Thymus (tissue), 11 donors: ENCODE data around the gene MADD. TPM values are rescaled to one million over a fixed set of nuclear protein-coding genes. Genes with fewer than 3 reads are reported as not detected.
"Not testable (repeated sequence)": the region's sequence is repeated elsewhere in the genome, so short reads cannot be mapped to it uniquely, and the experiment has no call there.

Source experiments
- DNase-seq, 9 donors: peaks; one replicate each; pipeline ENCODE4 v3.0.0-alpha.2; 2013; ENCODE audit warnings: low spot score in 9 of 9, low read depth in 6 of 9, missing footprints in 1 of 9
- H3K27ac ChIP-seq, 2 donors: one replicate each; pipeline ENCODE4 v1.5.1; 2013; ENCODE audit warnings: control low read depth in 1 of 2, low read depth in 1 of 2, low read length in 1 of 2, mild to moderate bottlenecking in 1 of 2, moderate library complexity in 1 of 2
- H3K27me3 ChIP-seq, 2 donors: one replicate each; pipeline ENCODE4 v1.5.1; 2013; ENCODE audit warnings: low read length in 1 of 2; ENCODE audit not compliant: control insufficient read depth in 2 of 2, insufficient read depth in 1 of 2
- H3K36me3 ChIP-seq, 2 donors: one replicate each; pipeline ENCODE4 v1.5.1; 2013; ENCODE audit warnings: low read length in 1 of 2, mild to moderate bottlenecking in 1 of 2, moderate library complexity in 1 of 2; ENCODE audit not compliant: control insufficient read depth in 2 of 2, insufficient read depth in 2 of 2
- H3K4me1 ChIP-seq, 2 donors: one replicate each; pipeline ENCODE4 v1.5.1; 2013; ENCODE audit warnings: low read length in 2 of 2; ENCODE audit not compliant: control insufficient read depth in 2 of 2, insufficient read depth in 2 of 2
- H3K4me3 ChIP-seq, 2 donors: one replicate each; pipeline ENCODE4 v1.5.1; 2013; ENCODE audit warnings: low read length in 2 of 2, control low read depth in 1 of 2, mild to moderate bottlenecking in 1 of 2
- H3K9me3 ChIP-seq, 2 donors: one replicate each; pipeline ENCODE4 v1.5.1; 2013; ENCODE audit warnings: low read length in 1 of 2, mild to moderate bottlenecking in 1 of 2; ENCODE audit not compliant: control insufficient read depth in 2 of 2, insufficient read depth in 1 of 2
- WGBS: extraction: QIAGEN DNeasy Blood & Tissue Kit; methylation state at CpG from one replicate; pipeline ENCODE4 v1.1.7; 2013; 5-methylcytosine and 5-hydroxymethylcytosine counted together
- polyA plus RNA-seq: library from polyadenylated mRNA; stranded (reverse); fragments of 200-250 nt; gene quantifications from one replicate; pipeline ENCODE4 v1.2.3, GENCODE V29; 2013
- total RNA-seq: library from RNA; stranded (reverse); fragments of 120-200 nt; gene quantifications from one replicate; pipeline ENCODE4 v1.2.4, GENCODE V29; 2013
- donor health status: healthy.

Gene MADD
- total and polyA plus RNA-seq, 2 donors: 17.0 to 26.0 TPM

DNA sequence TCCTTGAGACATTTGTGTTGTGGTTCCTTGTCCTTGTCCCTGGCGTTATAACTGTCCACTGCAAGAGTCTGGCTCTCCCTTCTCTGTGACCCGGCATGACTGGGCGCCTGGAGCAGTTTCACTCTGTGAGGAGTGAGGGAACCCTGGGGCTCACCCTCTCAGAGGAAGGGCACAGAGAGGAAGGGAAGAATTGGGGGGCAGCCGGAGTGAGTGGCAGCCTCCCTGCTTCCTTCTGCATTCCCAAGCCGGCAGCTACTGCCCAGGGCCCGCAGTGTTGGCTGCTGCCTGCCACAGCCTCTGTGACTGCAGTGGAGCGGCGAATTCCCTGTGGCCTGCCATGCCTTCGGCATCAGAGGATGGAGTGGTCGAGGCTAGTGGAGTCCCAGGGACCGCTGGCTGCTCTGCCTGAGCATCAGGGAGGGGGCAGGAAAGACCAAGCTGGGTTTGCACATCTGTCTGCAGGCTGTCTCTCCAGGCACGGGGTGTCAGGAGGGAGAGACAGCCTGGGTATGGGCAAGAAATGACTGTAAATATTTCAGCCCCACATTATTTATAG is 59.6 kb downstream of the MADD start:
- no peaks in the 10 kb centered on the region for H3K27me3 ChIP-seq
- no peak for DNase-seq
- peaks cover 9 to 44% of the 10 kb centered on the region in 2 donors for H3K36me3 ChIP-seq
- no peaks in the 10 kb centered on the region for H3K9me3 ChIP-seq
- no peak overlapping the region for H3K4me3 ChIP-seq
- 95% methylated on average over 12 of the region's 12 CpGs for WGBS
- H3K4me1 ChIP-seq: peaks cover 6 to 21% of the 10 kb centered on the region in 2 donors
- H3K27ac ChIP-seq: no peak overlapping the region

- Histone ChIP-seq H3K36me3 (peaks cover 9 to 44% of the 10 kb centered on the region in 2 donors), H3K27me3 (no peaks in the 10 kb centered on the region), H3K4me1 (peaks cover 6 to 21% of the 10 kb centered on the region in 2 donors), H3K27ac (no peak overlapping the region), H3K9me3 (no peaks in the 10 kb centered on the region), H3K4me3 (no peak overlapping the region)
- no peak for DNase-seq
- 90% methylated on average over 16 of the region's 16 CpGs for WGBS
Measured at GRCh38 chr11:47329987-47330931, 60.3 kb downstream of the MADD start.

DNA sequence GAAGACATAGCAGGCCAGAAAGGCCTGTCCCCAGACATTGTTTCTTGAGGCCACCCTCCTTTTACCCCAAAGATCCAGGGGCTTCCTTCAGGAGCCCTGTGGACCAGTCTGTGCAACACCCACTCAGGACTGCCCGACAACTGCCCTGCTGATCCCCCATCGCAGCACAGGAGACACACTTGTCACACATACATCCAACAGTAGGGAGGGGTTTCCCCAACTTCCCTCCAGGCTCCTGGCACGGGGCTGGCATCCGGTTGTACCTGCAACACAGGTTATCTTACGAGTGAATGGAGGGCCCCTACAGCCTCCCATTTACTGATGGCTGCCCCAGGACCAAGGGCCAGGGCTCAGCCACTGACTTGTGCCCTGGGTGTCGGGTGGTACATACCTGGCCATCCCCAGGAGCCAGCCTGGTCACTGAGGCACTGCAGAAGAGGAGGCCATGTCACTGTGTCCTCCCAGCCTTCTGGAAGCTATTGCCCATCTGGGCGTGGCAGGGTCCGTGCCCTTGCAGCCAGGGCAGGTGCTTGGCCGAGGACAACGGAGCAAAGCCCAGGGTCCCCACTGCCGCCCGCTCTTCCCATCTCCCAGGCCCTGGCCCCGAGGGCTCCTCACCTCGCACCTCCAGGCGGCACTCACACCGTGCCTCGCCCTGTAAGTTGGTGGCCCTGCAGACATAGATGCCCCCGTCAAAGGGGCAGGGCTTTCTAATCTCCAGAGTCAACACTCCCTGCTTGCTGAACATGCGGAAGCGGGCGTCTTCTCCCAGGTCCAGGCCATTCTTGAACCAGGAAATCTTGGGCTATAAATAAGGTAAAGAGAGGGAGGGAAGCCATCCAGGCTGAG is 61.7 kb downstream of the MADD start:
- H3K4me1 ChIP-seq: peaks cover 6 to 21% of the 10 kb centered on the region in 2 donors
- no peaks in the 10 kb centered on the region for H3K9me3 ChIP-seq
- DNase-seq: no peak
- 94% methylated on average over 21 of the region's 21 CpGs for WGBS
- peaks cover 9 to 31% of the 10 kb centered on the region in 2 donors for H3K36me3 ChIP-seq
- H3K4me3 ChIP-seq: no peak overlapping the region
- H3K27ac ChIP-seq: no peak overlapping the region
- no peaks in the 10 kb centered on the region for H3K27me3 ChIP-seq

GRCh38 chr11:47332303-47332711 is 62.4 kb downstream of the MADD start:
- Histone ChIP-seq H3K9me3 (no peaks in the 10 kb centered on the region), H3K4me1 (peaks cover 6 to 21% of the 10 kb centered on the region in 2 donors), H3K4me3 (no peak overlapping the region), H3K36me3 (peaks cover 9 to 25% of the 10 kb centered on the region in 2 donors), H3K27me3 (no peaks in the 10 kb centered on the region), H3K27ac (no peak overlapping the region)
- WGBS: 97% methylated on average over 13 of the region's 13 CpGs
- DNase-seq: no peak

- Histone ChIP-seq H3K4me3 (no peak overlapping the region), H3K36me3 (peaks cover 9 to 19% of the 10 kb centered on the region in 2 donors), H3K27ac (no peak overlapping the region), H3K9me3 (no peaks in the 10 kb centered on the region), H3K27me3 (no peaks in the 10 kb centered on the region), H3K4me1 (peaks cover 6 to 21% of the 10 kb centered on the region in 2 donors)
- no peak for DNase-seq
- WGBS: 98% methylated on average over 20 of the region's 20 CpGs
Measured at GRCh38 chr11:47332791-47333525, 63.0 kb downstream of the MADD start.

GRCh38 chr11:47333526-47333845 is 63.6 kb downstream of the MADD start:
- Histone ChIP-seq H3K4me3 (no peak overlapping the region), H3K27me3 (no peaks in the 10 kb centered on the region), H3K4me1 (peaks cover 6 to 18% of the 10 kb centered on the region in 2 donors), H3K36me3 (peaks cover 9 to 14% of the 10 kb centered on the region in 2 donors), H3K9me3 (no peaks in the 10 kb centered on the region), H3K27ac (no peak overlapping the region)
- 98% methylated on average over 14 of the region's 14 CpGs for WGBS
- no peak for DNase-seq

GRCh38 chr11:47333886-47334443 is 64.0 kb downstream of the MADD start:
- WGBS: 86% methylated on average over 8 of the region's 8 CpGs
- DNase-seq: peak in 4 of 9 donors; percentile 9 to 48 (median 24)

GRCh38 chr11:47334699-47335411 is 64.9 kb downstream of the MADD start:
- H3K27ac ChIP-seq, H3K4me3 ChIP-seq, H3K27me3 ChIP-seq, H3K36me3 ChIP-seq, DNase-seq, H3K9me3 ChIP-seq: not testable (repeated sequence)
- WGBS: 98% methylated on average over 16 of the region's 16 CpGs
- H3K4me1 ChIP-seq: peaks cover 6 to 14% of the 10 kb centered on the region in 2 donors

More at GRCh38 chr11:47333886-47334443, 64.0 kb downstream of the MADD start:
- Histone ChIP-seq H3K4me3 (no peak overlapping the region), H3K9me3 (no peaks in the 10 kb centered on the region), H3K27ac (no peak overlapping the region), H3K27me3 (no peaks in the 10 kb centered on the region), H3K4me1 (peaks cover 6 to 17% of the 10 kb centered on the region in 2 donors), H3K36me3 (peaks cover 9% of the 10 kb centered on the region in 2 donors)
